HT-29 (cell line): ENCODE measurements around the gene CORO7. TPM values are rescaled to one million over a fixed set of nuclear protein-coding genes. Genes with fewer than 3 reads are reported as not detected.

ENCODE experiments used
- DNase-seq: peaks from one replicate; pipeline ENCODE4 v3.0.0-alpha.2; 2015; ENCODE audit warnings: low spot score
- small RNA-seq: library from RNA; depleted of rRNA; stranded (forward); fragments of <200 nt; gene quantifications from one replicate; pipeline ENCODE3, GENCODE V24; 2014
- total RNA-seq: library from RNA; depleted of rRNA; stranded (reverse); fragments of >200 nt; shearing (Covaris generic); gene quantifications from 2 replicates; pipeline ENCODE4 v1.2.3, GENCODE V29; 2014; rRNA removed

CORO7 gene
- total RNA-seq, 1 experiment from 2014 or later = 48.6 TPM

DNA sequence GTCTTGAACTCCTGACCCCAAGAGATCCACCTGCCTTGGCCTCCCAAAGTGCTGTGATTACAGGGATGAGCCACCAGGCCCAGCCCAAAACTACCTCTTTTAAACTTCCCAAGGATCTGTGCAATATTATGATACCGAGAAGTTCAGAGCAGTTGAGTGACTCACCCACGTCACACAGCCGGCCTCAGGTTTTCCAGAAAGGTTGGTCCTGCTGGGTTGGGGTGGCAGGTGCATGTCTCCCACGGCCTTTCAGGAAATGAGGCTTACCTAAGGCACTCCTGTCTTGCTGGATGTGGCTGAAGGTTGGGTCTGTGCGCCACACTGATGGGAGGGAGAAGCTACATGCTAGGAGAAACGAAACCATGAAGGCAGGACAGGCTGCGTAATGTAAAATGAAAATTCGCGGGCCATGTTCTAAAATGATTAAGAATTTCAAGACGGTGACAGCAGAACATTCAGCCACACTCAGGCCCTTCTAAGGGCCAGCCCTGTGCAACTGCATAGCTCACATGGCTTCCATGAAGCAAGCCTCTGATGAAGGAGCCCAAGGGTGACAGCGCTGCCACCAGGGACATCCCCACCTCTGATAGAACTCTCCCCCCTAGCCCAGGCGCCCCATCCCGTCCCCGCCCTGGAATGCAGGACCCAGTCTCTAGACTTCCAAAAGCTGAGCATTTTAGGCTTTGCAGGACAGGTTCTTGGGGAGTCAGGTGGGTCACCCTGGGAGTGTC is 107.1 kb downstream of the CORO7 start:
- no peak for DNase-seq

GRCh38 chr16:4307215-4308037 is 109.0 kb downstream of the CORO7 start:
- peak; percentile 96 for DNase-seq

DNA sequence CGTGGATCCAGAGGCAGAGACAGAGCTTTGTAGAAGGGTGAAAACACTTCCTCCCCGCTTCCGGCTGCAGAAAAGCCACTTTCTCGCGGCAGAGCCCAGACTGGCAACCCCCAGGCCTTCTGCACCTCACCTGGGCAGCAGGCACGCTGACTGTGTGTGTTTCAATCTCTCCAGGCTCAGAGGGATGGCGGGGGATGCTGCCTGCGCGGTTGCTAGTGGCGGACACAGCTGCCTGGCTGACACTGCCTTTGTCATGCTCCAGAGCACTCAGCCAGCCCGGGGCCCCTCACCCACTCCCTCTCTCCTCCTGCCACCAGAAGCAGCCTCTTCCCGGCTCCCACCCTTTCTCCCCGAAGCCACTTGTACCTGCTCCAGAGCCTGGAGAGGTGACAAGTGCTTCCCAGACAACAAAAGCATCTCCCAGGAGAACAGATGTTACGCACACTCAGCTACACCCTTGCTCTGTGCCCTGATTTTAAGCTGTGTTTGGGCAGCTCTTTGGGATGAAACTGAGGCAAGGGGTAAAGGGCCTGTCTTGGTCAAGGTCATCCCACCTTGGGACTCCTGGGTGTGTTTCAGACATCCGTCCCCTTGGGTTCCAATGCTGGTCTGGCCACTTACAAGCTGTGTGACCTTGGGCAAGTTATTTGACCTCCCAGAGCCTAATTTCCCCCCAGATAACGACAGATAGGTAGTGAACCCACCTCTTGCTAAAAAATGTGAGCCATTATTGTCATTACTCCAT is 109.8 kb downstream of the CORO7 start:
- no peak for DNase-seq

Small RNAs within 50 kb of the gene (small RNA-seq; reads per million reads assigned to genes)
- not detected for gene AC012676.2

Other genes with a start within 250 kb of the CORO7 start
- 0.03 TPM in 1 of 2 replicates, not detected in the other for gene SRL, start 174.5 kb downstream of the CORO7 start, total RNA-seq
- 40.7 and 51.7 TPM in 2 replicates for gene TFAP4, start 143.6 kb downstream of the CORO7 start, total RNA-seq
- 6.7 and 7.4 TPM in 2 replicates for gene GLIS2, start 100.5 kb downstream of the CORO7 start, total RNA-seq
- 159 and 165 TPM in 2 replicates for gene PAM16, start 65.3 kb downstream of the CORO7 start, total RNA-seq
- 1.8 and 2.2 TPM in 2 replicates for gene VASN, start 44.7 kb downstream of the CORO7 start, total RNA-seq
- 82.4 and 86.9 TPM in 2 replicates for gene DNAJA3, start 9.3 kb upstream of the CORO7 start, total RNA-seq
- 81.3 and 109 TPM in 2 replicates for gene NMRAL1, start 58.0 kb upstream of the CORO7 start, total RNA-seq
- 105 and 113 TPM in 2 replicates for gene HMOX2, start 59.8 kb upstream of the CORO7 start, total RNA-seq
- gene CDIP1, start 122.2 kb upstream of the CORO7 start, total RNA-seq = not detected in 2 replicates
- gene C16orf96, start 139.7 kb upstream of the CORO7 start, total RNA-seq = not detected in 2 replicates
- 58.0 and 83.0 TPM in 2 replicates for gene UBALD1, start 198.3 kb upstream of the CORO7 start, total RNA-seq
- 27.4 and 31.3 TPM in 2 replicates for gene MGRN1, start 208.2 kb upstream of the CORO7 start, total RNA-seq